ENCODE data around the gene ENTR1. TPM values are rescaled to one million over a fixed set of nuclear protein-coding genes. Genes with fewer than 3 reads are reported as not detected.

The ENTR1 gene
- total and polyA plus RNA-seq, 2 of the 13 experiments (the other 11 are each of a cell fraction or from before 2014, with no cell fraction given) = 70.1 to 76.4 TPM

DNA sequence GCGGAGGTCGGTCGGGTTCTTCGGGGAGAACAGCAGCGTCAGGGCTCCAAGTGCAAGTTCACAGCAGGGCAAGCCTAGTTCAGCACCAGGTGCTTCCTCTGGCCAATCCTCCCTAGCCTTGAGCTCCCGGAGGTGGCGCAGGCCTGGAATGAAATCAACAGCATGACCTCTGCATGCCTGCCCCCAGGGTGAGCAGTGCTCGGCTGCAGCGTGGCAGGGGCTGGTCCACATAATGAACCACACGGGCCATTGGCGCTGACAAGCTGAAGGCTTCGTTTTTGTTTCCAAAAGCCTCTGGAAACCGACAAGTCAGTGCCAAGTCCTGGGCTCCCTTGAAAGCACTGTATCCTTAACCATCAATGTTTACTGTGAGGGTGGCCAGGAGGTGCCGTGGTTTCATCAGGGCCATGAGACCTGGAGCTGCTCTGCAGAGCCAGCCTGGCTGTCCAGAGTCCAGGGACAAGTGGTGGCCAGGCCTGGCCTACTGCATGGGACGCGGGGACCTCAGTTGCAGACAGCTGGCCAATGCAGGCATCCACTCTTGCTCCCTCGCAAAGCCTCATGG is 31.3 kb upstream of the ENTR1 start (continued):
- TF ChIP-seq, protein P1, sequence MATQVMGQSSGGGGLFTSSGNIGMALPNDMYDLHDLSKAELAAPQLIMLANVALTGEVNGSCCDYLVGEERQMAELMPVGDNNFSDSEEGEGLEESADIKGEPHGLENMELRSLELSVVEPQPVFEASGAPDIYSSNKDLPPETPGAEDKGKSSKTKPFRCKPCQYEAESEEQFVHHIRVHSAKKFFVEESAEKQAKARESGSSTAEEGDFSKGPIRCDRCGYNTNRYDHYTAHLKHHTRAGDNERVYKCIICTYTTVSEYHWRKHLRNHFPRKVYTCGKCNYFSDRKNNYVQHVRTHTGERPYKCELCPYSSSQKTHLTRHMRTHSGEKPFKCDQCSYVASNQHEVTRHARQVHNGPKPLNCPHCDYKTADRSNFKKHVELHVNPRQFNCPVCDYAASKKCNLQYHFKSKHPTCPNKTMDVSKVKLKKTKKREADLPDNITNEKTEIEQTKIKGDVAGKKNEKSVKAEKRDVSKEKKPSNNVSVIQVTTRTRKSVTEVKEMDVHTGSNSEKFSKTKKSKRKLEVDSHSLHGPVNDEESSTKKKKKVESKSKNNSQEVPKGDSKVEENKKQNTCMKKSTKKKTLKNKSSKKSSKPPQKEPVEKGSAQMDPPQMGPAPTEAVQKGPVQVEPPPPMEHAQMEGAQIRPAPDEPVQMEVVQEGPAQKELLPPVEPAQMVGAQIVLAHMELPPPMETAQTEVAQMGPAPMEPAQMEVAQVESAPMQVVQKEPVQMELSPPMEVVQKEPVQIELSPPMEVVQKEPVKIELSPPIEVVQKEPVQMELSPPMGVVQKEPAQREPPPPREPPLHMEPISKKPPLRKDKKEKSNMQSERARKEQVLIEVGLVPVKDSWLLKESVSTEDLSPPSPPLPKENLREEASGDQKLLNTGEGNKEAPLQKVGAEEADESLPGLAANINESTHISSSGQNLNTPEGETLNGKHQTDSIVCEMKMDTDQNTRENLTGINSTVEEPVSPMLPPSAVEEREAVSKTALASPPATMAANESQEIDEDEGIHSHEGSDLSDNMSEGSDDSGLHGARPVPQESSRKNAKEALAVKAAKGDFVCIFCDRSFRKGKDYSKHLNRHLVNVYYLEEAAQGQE (IDR thresholded peaks at IDR 0.05; ENCODE audit: borderline replicate concordance in 1 of 2, low read depth in 1 of 2, low read length in 2 of 2) = no peak
- TF ChIP-seq TOE1 (CRISPR knock-in tag; IDR thresholded peaks at IDR 0.05) (no peak), ZNF674 (CRISPR knock-in tag; IDR thresholded peaks at IDR 0.05; ENCODE audit: low read depth) (no peak), FOXA3 (CRISPR knock-in tag; IDR thresholded peaks at IDR 0.05) (0 out of 2 replicates have a peak, but pooled peaks have one; percentile 36), XRCC5 (optimal IDR thresholded peaks at IDR 0.05; ENCODE audit: low read length) (no peak), U2AF2 (IDR thresholded peaks at IDR 0.05; ENCODE audit: low read depth, low read length) (no peak), ZSCAN9 (CRISPR knock-in tag; IDR thresholded peaks at IDR 0.05; ENCODE audit: borderline replicate concordance) (no peak), STAT5B (CRISPR knock-in tag; IDR thresholded peaks at IDR 0.05) (no peak), ZNF331 (CRISPR knock-in tag; IDR thresholded peaks at IDR 0.05) (no peak; the same call in 1 of the 2 replicates), HNF4A (CRISPR knock-in tag; IDR thresholded peaks at IDR 0.05) (peak; percentile 82), ZNF468 (CRISPR knock-in tag; IDR thresholded peaks at IDR 0.05) (no peak), ZZZ3 (CRISPR knock-in tag; IDR thresholded peaks at IDR 0.05; ENCODE audit: borderline replicate concordance) (no peak)
- TF ChIP-seq, protein P2, sequence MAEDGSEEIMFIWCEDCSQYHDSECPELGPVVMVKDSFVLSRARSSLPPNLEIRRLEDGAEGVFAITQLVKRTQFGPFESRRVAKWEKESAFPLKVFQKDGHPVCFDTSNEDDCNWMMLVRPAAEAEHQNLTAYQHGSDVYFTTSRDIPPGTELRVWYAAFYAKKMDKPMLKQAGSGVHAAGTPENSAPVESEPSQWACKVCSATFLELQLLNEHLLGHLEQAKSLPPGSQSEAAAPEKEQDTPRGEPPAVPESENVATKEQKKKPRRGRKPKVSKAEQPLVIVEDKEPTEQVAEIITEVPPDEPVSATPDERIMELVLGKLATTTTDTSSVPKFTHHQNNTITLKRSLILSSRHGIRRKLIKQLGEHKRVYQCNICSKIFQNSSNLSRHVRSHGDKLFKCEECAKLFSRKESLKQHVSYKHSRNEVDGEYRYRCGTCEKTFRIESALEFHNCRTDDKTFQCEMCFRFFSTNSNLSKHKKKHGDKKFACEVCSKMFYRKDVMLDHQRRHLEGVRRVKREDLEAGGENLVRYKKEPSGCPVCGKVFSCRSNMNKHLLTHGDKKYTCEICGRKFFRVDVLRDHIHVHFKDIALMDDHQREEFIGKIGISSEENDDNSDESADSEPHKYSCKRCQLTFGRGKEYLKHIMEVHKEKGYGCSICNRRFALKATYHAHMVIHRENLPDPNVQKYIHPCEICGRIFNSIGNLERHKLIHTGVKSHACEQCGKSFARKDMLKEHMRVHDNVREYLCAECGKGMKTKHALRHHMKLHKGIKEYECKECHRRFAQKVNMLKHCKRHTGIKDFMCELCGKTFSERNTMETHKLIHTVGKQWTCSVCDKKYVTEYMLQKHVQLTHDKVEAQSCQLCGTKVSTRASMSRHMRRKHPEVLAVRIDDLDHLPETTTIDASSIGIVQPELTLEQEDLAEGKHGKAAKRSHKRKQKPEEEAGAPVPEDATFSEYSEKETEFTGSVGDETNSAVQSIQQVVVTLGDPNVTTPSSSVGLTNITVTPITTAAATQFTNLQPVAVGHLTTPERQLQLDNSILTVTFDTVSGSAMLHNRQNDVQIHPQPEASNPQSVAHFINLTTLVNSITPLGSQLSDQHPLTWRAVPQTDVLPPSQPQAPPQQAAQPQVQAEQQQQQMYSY (CRISPR knock-in tag; IDR thresholded peaks at IDR 0.05) = no peak
- TF ChIP-seq, protein P3, sequence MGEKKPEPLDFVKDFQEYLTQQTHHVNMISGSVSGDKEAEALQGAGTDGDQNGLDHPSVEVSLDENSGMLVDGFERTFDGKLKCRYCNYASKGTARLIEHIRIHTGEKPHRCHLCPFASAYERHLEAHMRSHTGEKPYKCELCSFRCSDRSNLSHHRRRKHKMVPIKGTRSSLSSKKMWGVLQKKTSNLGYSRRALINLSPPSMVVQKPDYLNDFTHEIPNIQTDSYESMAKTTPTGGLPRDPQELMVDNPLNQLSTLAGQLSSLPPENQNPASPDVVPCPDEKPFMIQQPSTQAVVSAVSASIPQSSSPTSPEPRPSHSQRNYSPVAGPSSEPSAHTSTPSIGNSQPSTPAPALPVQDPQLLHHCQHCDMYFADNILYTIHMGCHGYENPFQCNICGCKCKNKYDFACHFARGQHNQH (CRISPR knock-in tag; IDR thresholded peaks at IDR 0.05) = 0 out of 2 replicates have a peak, but pooled peaks have one; percentile 47
- TF ChIP-seq, protein P4, sequence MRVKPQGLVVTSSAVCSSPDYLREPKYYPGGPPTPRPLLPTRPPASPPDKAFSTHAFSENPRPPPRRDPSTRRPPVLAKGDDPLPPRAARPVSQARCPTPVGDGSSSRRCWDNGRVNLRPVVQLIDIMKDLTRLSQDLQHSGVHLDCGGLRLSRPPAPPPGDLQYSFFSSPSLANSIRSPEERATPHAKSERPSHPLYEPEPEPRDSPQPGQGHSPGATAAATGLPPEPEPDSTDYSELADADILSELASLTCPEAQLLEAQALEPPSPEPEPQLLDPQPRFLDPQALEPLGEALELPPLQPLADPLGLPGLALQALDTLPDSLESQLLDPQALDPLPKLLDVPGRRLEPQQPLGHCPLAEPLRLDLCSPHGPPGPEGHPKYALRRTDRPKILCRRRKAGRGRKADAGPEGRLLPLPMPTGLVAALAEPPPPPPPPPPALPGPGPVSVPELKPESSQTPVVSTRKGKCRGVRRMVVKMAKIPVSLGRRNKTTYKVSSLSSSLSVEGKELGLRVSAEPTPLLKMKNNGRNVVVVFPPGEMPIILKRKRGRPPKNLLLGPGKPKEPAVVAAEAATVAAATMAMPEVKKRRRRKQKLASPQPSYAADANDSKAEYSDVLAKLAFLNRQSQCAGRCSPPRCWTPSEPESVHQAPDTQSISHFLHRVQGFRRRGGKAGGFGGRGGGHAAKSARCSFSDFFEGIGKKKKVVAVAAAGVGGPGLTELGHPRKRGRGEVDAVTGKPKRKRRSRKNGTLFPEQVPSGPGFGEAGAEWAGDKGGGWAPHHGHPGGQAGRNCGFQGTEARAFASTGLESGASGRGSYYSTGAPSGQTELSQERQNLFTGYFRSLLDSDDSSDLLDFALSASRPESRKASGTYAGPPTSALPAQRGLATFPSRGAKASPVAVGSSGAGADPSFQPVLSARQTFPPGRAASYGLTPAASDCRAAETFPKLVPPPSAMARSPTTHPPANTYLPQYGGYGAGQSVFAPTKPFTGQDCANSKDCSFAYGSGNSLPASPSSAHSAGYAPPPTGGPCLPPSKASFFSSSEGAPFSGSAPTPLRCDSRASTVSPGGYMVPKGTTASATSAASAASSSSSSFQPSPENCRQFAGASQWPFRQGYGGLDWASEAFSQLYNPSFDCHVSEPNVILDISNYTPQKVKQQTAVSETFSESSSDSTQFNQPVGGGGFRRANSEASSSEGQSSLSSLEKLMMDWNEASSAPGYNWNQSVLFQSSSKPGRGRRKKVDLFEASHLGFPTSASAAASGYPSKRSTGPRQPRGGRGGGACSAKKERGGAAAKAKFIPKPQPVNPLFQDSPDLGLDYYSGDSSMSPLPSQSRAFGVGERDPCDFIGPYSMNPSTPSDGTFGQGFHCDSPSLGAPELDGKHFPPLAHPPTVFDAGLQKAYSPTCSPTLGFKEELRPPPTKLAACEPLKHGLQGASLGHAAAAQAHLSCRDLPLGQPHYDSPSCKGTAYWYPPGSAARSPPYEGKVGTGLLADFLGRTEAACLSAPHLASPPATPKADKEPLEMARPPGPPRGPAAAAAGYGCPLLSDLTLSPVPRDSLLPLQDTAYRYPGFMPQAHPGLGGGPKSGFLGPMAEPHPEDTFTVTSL (CRISPR knock-in tag; IDR thresholded peaks at IDR 0.05; ENCODE audit: borderline replicate concordance) = no peak

All from HepG2 (cell line).